HG03025 (cell line): Measurements from ENCODE around the gene KYAT1.
"Not testable (repeated sequence)": the region's sequence is repeated elsewhere in the genome, so short reads cannot be mapped to it uniquely, and the experiment has no call there.

Experiments
- ATAC-seq: cut with Tn5 transposase; IDR thresholded peaks from one replicate; pipeline ENCODE4 v1.9.1; 2021; ENCODE audit warnings: mild to moderate bottlenecking, moderate library complexity; ENCODE audit not compliant: unreplicated experiment, low FRiP score

KYAT1 gene

GRCh38 chr9:128820665-128821583 lies 60.8 kb downstream of the KYAT1 start:
- ATAC-seq = no peak

- ATAC-seq = no peak
These were observed 61.8 kb downstream of the KYAT1 start for GRCh38 chr9:128819716-128820664.

- peak; percentile 10 for ATAC-seq
These were observed 62.7 kb downstream of the KYAT1 start for GRCh38 chr9:128818839-128819715.

- peak; percentile 72 for ATAC-seq
These were observed 63.5 kb downstream of the KYAT1 start, which contains the start of gene ENDOG for GRCh38 chr9:128818099-128818838. Gene ENDOG, plus strand, starts transcription at chr9:128818500. Its CDS starts 185 bp downstream, at chr9:128818685.

- no peak for ATAC-seq
These were observed 70.9 kb downstream of the KYAT1 start for GRCh38 chr9:128810873-128811272.

- ATAC-seq = no peak
These were observed 71.9 kb downstream of the KYAT1 start for GRCh38 chr9:128809831-128810230.

- ATAC-seq = no peak
These were observed 72.6 kb downstream of the KYAT1 start for GRCh38 chr9:128809036-128809599.

- ATAC-seq = no peak
These were observed 73.2 kb downstream of the KYAT1 start for GRCh38 chr9:128808543-128808942.

GRCh38 chr9:128807827-128808226 lies 73.9 kb downstream of the KYAT1 start:
- no peak for ATAC-seq

GRCh38 chr9:128805661-128806060 lies 76.1 kb downstream of the KYAT1 start:
- no peak for ATAC-seq

- ATAC-seq = no peak
These were observed 79.3 kb downstream of the KYAT1 start for GRCh38 chr9:128802482-128802881.

- ATAC-seq = no peak
These were observed 81.7 kb downstream of the KYAT1 start for GRCh38 chr9:128800061-128800460.

- no peak for ATAC-seq
These were observed 82.9 kb downstream of the KYAT1 start for GRCh38 chr9:128798896-128799295.

GRCh38 chr9:128794961-128795360 lies 86.8 kb downstream of the KYAT1 start:
- not testable (repeated sequence) for ATAC-seq

- no peak for ATAC-seq
These were observed 88.6 kb downstream of the KYAT1 start for GRCh38 chr9:128792978-128793686.

GRCh38 chr9:128792134-128792533 lies 89.6 kb downstream of the KYAT1 start:
- no peak for ATAC-seq

- no peak for ATAC-seq
These were observed 91.2 kb downstream of the KYAT1 start for GRCh38 chr9:128790536-128790935.

- no peak for ATAC-seq
These were observed 93.3 kb downstream of the KYAT1 start for GRCh38 chr9:128788445-128788844.
